GM19023 (cell line): ENCODE measurements around the gene RPP21.
"Not testable (repeated sequence)": the region's sequence is repeated elsewhere in the genome, so short reads cannot be mapped to it uniquely, and the experiment has no call there.

Experiments used
- ATAC-seq: cut with Tn5 transposase; IDR thresholded peaks from one replicate; pipeline ENCODE4 v1.9.1; 2021; ENCODE audit warnings: mild to moderate bottlenecking, moderate library complexity; ENCODE audit not compliant: unreplicated experiment

Gene RPP21

GRCh38 chr6:30369280-30369679, 24.3 kb downstream of the RPP21 start:
- not testable (repeated sequence) for ATAC-seq

- no peak for ATAC-seq
These were observed 33.5 kb downstream of the RPP21 start for GRCh38 chr6:30378290-30378937.

GRCh38 chr6:30380464-30380863, 35.5 kb downstream of the RPP21 start:
- ATAC-seq, result no peak

GRCh38 chr6:30386166-30386565, 41.2 kb downstream of the RPP21 start:
- ATAC-seq, result no peak

- no peak for ATAC-seq
These were observed 46.3 kb downstream of the RPP21 start for GRCh38 chr6:30391240-30391639.

- no peak for ATAC-seq
These were observed 49.2 kb downstream of the RPP21 start for GRCh38 chr6:30394139-30394538.
